GM12875 (cell line): Measurements from ENCODE around the gene CDC42EP2.

ENCODE experiments used
- H3K4me3 ChIP-seq: one replicate; pipeline ENCODE4 v1.5.1; 2011; ENCODE audit warnings: low read depth, low read length, control low read depth
- CTCF ChIP-seq: IDR thresholded peaks from 2 replicates; pipeline ENCODE4 v1.5.1; 2011; ENCODE audit warnings: low read depth, mild to moderate bottlenecking, control low read depth, inconsistent platforms, low read length, moderate library complexity, borderline replicate concordance; ENCODE audit not compliant: insufficient read depth

CDC42EP2 gene

GRCh38 chr11:65321076-65321475 lies 6.4 kb downstream of the CDC42EP2 start:
- H3K4me3 ChIP-seq = no peak overlapping the region
- no peak for TF ChIP-seq CTCF

DNA sequence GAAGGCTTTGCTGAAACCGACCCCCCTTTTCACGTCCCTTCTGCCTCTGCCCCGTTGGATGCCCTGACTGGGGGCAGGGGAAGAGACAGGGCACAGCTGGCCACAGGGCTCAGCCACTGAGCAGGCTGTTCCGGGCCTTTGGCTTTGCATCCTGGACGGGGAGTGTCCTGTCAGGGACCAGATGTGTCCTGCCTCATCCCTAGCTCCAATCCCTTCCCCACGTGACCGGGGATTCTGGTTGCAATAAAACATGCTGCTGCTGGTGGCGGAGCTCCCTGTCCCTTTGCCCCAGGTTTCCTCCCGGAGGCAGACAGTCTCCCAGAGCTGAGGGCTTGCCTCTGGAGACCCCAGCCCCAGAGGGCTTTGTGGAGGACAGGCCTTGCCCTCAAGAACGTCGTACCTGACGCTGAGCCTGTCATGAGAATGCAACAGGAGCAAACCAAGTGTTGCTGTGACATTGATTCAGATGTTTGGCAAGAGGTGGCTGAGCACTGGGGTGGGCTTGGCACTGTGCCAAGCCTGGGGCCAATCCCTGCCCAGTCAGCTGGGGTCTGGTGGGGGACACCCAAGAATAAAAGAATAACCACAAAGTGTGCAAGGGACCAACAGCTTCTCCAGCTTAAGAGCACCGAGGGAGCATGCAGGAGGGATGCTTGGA lies 7.3 kb downstream of the CDC42EP2 start:
- no peak for TF ChIP-seq CTCF
- no peak overlapping the region for H3K4me3 ChIP-seq

DNA sequence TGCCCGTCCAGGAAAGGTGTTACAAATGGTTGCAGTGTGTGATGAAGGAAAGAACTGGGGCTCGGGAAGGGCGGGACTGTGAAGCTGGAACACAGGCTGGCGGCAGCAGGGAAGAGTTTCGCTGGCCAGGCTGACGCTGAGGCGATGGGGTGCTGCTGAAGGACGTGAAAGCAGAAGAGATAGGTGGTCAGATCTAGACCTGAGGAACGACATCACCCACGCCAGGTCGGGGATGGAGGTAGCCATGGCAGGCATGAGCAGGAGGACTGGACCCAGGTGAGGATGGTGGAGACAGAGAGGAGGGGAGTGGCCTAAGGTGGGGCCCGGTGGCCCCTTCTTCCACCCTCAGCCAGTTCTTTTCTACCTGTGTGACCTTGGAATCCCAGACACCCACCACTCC lies 9.1 kb downstream of the CDC42EP2 start:
- no peak overlapping the region for H3K4me3 ChIP-seq
- no peak for TF ChIP-seq CTCF

- no peak for TF ChIP-seq CTCF
- H3K4me3 ChIP-seq = no peak overlapping the region
Observed at GRCh38 chr11:65325435-65325834, 10.8 kb downstream of the CDC42EP2 start.

- no peak for TF ChIP-seq CTCF
- no peak overlapping the region for H3K4me3 ChIP-seq
Observed at GRCh38 chr11:65327021-65327420, 12.4 kb downstream of the CDC42EP2 start.

GRCh38 chr11:65329478-65329877 lies 14.8 kb downstream of the CDC42EP2 start:
- no peak overlapping the region for H3K4me3 ChIP-seq
- TF ChIP-seq CTCF = no peak

DNA sequence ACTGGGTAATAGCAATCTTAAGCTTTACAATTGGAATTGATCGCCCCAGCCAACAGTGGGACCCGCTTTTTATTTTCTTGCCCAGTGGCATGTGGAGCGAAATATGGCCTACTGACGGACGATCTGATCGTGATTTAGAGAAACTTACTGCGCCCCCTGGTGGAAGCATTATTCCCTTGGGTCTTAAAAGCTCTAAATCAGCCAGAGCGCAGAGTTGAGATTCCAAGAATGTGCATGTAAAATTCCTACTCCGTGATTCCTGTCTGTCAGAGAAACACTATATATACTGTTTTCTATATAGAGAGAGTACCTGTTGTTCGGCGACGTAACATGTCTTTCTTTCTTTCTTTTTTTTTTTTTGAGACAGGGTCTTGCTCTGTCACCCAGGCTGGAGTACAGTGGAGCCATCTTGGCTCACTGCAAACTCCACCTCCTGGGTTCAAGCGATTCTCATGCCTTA lies 15.3 kb downstream of the CDC42EP2 start:
- H3K4me3 ChIP-seq = no peak overlapping the region

More for the DNA sequence above, 15.3 kb downstream of the CDC42EP2 start:
- peak; percentile 59; the same call in 1 of the 2 replicates for TF ChIP-seq CTCF
